Measurements from ENCODE around the gene PTK7. TPM values are rescaled to one million over a fixed set of nuclear protein-coding genes. Genes with fewer than 3 reads are reported as not detected.
A peak's percentile ranks its signal among the peaks of the same experiment; 100 is the strongest.
"Not testable (repeated sequence)": the region's sequence is repeated elsewhere in the genome, so short reads cannot be mapped to it uniquely, and the experiment has no call there.

The PTK7 gene
- total RNA-seq, 1 donor from 2014 or later, result 26.8 TPM

DNA sequence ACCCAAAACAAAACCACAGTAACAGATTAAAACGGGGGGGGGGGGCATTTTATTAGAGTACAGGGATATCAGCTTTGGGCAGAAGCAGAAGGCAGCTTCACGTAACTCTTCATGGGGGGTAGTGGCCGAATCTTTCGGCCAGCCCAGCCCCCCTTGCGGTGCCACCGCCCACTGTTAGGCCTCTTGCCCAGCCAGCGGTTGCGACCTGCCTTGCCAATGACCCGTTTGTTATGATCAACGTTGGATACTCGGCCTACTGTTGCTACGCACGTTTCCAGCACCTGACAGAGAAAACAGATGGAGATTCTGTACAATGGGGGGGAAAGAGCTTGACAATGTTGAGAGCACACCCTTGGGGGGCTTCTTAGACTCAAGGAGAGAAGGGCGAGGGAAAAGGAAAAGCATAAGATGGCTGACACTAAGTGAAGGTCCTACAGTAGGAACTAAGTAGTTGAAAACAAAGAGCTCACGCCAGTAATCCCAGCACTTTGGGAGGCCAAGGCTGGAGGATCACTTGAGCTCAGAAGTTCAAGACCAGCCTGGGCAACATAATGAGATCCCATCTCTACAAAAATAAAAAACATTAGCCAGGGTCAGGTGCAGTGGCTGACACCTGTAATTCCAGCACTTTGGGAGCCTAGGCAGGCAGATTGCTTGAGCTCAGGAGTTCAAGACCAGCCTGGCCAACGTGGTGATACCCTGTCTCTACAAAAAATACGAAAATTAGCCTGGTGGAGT, 21.7 kb upstream of the PTK7 start:
- peak in 1 of 2 donors; percentile 89 for DNase-seq (ENCODE audit: low read depth in 2 of 2)

- DNase-seq (ENCODE audit: low read depth in 2 of 2), result no peak
Measured at GRCh38 chr6:43055966-43056365, 20.1 kb upstream of the PTK7 start.

DNA sequence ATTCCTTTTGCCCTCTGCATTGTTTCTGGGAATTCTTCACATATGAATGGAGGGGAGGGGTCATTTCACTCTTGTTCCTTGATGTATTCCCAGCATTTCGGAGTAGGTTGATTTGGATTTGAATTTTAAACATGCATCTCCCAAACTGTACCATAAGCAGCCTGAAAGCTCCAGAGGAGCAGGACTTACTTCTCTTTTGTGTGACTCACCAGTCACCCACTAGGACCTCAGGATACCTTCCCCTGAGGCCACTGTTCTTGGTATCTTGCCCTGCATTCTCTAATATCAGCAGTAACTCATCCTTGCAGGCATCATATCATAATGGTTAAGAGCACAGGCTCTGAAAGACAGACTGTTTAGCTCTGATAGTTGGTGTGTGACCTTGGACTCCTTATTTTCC, 17.6 kb upstream of the PTK7 start:
- DNase-seq (ENCODE audit: low read depth in 2 of 2), result no peak

- peak; percentile 99 for DNase-seq (ENCODE audit: low read depth in 2 of 2)
Measured at GRCh38 chr6:43059168-43060033, 16.7 kb upstream of the PTK7 start, which contains the start of the genes KLC4 and MRPL2. Gene KLC4, plus strand, starts transcription at chr6:43059631. Its CDS starts 1,705 bp downstream, at chr6:43061336. Gene MRPL2, minus strand, starts transcription at chr6:43059434. Its CDS starts 53 bp downstream, at chr6:43059381.

- DNase-seq (ENCODE audit: low read depth in 2 of 2), result no peak
Measured at GRCh38 chr6:43060034-43060754, 15.9 kb upstream of the PTK7 start.

- DNase-seq (ENCODE audit: low read depth in 2 of 2), result no peak
Measured at GRCh38 chr6:43060755-43061633, 15.1 kb upstream of the PTK7 start.

GRCh38 chr6:43061861-43062260, 14.3 kb upstream of the PTK7 start:
- DNase-seq (ENCODE audit: low read depth in 2 of 2), result no peak

DNA sequence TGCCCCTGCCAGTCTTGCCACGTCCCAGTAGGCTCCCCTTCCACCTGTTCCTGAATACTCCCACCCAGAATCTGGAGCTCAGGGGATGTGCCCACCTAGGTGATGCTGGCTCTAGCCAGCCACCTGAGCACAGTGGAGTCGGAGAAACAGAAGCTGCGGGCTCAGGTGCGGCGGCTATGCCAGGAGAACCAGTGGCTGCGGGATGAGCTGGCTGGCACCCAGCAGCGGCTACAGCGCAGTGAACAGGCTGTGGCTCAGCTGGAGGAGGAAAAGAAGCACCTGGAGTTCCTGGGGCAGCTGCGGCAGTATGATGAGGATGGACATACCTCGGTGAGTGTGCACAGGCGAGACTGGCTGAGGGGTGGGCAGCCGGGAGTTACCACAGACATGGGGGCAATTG, 13.3 kb upstream of the PTK7 start:
- DNase-seq (ENCODE audit: low read depth in 2 of 2), result no peak

- DNase-seq (ENCODE audit: low read depth in 2 of 2), result peak; percentile 55 to 78
Measured at GRCh38 chr6:43070028-43070632, 6.0 kb upstream of the PTK7 start.

- DNase-seq (ENCODE audit: low read depth in 2 of 2), result no peak
Measured at GRCh38 chr6:43074847-43075669, 1.1 kb upstream of the PTK7 start.

DNA sequence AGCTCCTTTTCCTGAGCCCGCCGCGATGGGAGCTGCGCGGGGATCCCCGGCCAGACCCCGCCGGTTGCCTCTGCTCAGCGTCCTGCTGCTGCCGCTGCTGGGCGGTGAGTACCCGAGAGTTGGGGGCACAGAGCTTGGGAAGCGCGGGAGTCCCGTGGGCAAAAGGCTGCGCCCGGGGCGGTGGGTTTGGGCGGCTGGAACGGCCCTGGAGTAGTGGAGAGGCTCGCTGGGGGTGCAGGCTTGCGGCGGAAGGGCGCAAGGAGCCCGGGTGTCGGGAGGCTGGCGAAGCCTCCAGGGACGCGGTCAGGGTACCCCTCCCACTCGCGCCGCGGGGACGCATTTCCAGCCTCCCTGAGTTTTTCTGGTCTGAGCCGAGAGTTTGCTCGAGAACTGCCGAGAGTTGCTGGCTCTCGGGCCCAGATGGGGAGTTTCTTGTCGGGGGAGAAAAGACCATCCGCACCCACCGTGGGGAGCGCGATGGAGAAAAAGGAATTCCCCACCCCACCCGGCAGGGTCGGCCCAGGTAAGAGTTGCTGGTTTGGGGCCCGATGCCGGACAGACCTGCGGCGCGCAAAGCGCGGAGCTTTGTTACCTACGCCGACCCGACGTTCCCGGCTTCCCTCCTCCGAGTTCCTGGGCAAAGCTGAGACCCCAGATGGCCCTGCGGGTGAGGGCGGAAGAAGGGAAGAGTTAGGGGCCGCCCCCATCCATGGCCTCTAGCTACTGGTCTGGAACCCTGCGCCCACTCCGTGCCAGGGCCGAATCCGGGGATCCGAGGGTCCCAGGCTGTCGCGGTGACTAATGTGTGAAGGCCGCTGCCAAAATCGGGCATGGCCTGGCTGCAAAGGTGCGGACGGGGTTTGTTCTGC, 584 bp downstream of the PTK7 start:
- peak in 1 of 2 donors; percentile 17 for DNase-seq (ENCODE audit: low read depth in 2 of 2)

DNA sequence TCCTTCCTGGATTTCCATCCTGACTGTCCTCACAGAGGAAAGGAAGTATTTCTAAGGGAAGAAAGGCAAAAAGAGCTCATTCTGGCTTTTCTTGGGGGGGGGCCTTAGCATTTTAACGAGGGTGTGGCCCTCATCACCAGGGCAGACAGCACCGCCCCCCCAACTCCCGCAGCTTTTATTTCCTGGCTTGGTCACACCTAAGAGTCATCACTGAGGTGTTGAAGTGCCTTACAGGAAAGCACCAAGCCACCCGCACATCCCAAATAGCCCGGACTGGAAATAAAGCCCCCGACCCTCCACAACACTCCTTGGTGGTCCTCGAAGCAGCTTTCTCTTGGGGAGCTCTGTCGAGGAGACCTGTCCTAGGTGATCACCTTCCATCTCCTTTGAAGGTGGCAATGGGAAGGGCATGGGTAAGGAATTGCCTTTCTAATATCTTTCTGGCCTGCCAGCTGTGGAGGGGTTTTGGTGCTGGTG, 1.3 kb downstream of the PTK7 start:
- DNase-seq (ENCODE audit: low read depth in 2 of 2), result no peak

GRCh38 chr6:43077981-43078511, 1.9 kb downstream of the PTK7 start:
- DNase-seq (ENCODE audit: low read depth in 2 of 2), result no peak

DNA sequence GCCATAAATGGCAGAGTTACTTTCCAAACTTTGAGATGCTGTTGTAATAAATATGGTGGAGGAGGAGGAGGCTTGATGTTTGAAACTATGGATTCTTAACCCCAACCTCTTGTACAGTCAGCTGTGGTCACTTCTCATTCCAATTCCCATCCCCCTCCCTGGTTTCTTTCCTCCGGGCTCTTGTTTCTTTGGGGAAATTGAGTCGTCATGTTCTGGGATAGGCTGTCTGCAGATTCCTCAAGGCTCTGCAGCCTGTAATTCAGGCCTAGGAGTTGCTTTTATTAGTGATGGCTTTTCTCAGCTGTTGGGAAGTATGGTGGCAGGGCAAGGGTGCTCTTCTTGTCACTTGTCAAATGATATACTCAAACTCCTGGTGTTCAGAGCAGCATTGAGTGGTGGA, 2.6 kb downstream of the PTK7 start:
- no peak for DNase-seq (ENCODE audit: low read depth in 2 of 2)

GRCh38 chr6:43081043-43081442, 4.9 kb downstream of the PTK7 start:
- no peak for DNase-seq (ENCODE audit: low read depth in 2 of 2)

DNA sequence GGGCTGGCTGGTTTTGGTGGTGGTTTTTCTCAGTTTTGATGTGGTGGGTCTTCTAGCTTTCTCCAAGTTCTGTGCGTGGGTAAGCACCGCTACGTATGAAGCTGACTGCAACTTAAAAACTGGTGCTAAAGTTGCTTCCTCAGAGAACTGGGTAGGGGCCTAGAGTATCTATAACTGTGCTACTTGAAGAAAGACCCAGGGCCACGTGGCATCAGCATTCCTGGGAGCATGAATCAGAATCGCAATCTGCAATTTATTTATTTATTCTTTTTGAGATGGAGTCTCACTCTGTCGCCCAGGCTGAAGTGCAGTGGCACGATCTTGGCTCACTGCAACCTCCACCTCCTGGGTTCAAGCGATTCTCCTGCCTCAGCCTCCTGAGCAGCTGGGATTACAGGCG, 5.8 kb downstream of the PTK7 start:
- not testable (repeated sequence) for DNase-seq (ENCODE audit: low read depth in 2 of 2)

GRCh38 chr6:43082806-43083655, 6.9 kb downstream of the PTK7 start:
- peak in 1 of 2 donors; percentile 21 for DNase-seq (ENCODE audit: low read depth in 2 of 2)

Data from lung microvascular endothelial cell (primary cell).